IMR-90 (cell line): ENCODE data around the gene SPAG9. TPM values are rescaled to one million over a fixed set of nuclear protein-coding genes. Genes with fewer than 3 reads are reported as not detected.

Experiments used
- ATAC-seq: fragments of 200-7000 bp; cut with Tn5 transposase; 2 replicates; pipeline ENCODE4 v1.9.1; 2020; ENCODE audit warnings: low read depth, mild to moderate bottlenecking, moderate library complexity
- BruUV-seq: library from RNA; stranded (reverse); fragments of 400-500 nt; replicated peaks from 2 replicates; lab custom pipeline; 2021; lab: Mats Ljungman, UMichigan
- CTCF ChIA-PET: fragments of 300-600 bp; formaldehyde crosslinking; extraction: SDS; loops from one replicate; lab custom pipeline; 2021; ENCODE audit warnings: antibody characterized with exemption; lab: Yijun Ruan, JAX
- POLR2A ChIA-PET: fragments of 300-600 bp; sonication (Branson Sonifier 250); formaldehyde crosslinking; loops from one replicate; lab custom pipeline; 2022; ENCODE audit warnings: antibody characterized with exemption; ENCODE audit not compliant: unreplicated experiment; lab: Charles Lee
- DNase-seq: peaks from one replicate; pipeline ENCODE4 v3.0.0; 2013
- H2AFZ ChIP-seq: replicated peaks from 2 replicates; pipeline ENCODE3; 2013; ENCODE audit warnings: low read length, mild to moderate bottlenecking; ENCODE audit not compliant: poor library complexity
- H2AK5ac ChIP-seq: 2 replicates; pipeline ENCODE4 v1.6.1; 2013; ENCODE audit warnings: low read depth, low read length, inconsistent platforms
- H2AK9ac ChIP-seq: replicated peaks from 2 replicates; pipeline ENCODE3; 2013; ENCODE audit warnings: mild to moderate bottlenecking, low read depth, low read length, moderate library complexity; ENCODE audit not compliant: poor library complexity
- H2BK120ac ChIP-seq: 2 replicates; pipeline ENCODE4 v1.6.1; 2013; ENCODE audit warnings: low read depth, low read length, inconsistent platforms
- H2BK15ac ChIP-seq: 3 replicates; pipeline ENCODE4 v1.6.1; 2013; ENCODE audit warnings: low read depth, low read length, inconsistent platforms
- H2BK20ac ChIP-seq: 2 replicates; pipeline ENCODE4 v1.6.1; 2013; ENCODE audit warnings: low read depth, mild to moderate bottlenecking, inconsistent platforms, low read length, moderate library complexity
- H2BK5ac ChIP-seq: 2 replicates; pipeline ENCODE4 v1.6.1; 2013; ENCODE audit warnings: mild to moderate bottlenecking, low read depth, low read length, inconsistent platforms; ENCODE audit not compliant: poor library complexity, severe bottlenecking
- H3K14ac ChIP-seq: replicated peaks from 2 replicates; pipeline ENCODE4 v1.6.1; 2013; ENCODE audit warnings: low read depth, low read length, inconsistent platforms
- H3K18ac ChIP-seq: 2 replicates; pipeline ENCODE4 v1.6.1; 2013; ENCODE audit warnings: low read depth, low read length, control low read depth
- H3K23ac ChIP-seq: 2 replicates; pipeline ENCODE4 v1.6.1; 2013; ENCODE audit warnings: low read depth, low read length, inconsistent platforms
- H3K27ac ChIP-seq: 2 replicates; pipeline ENCODE4 v1.5.1; 2013; ENCODE audit warnings: mild to moderate bottlenecking, control low read depth, low read length; ENCODE audit not compliant: insufficient read depth
- H3K27me3 ChIP-seq: 2 replicates; pipeline ENCODE4 v1.6.1; 2013; ENCODE audit warnings: low read length; ENCODE audit not compliant: control insufficient read depth, insufficient read depth
- H3K36me3 ChIP-seq: 2 replicates; pipeline ENCODE4 v1.6.1; 2013; ENCODE audit warnings: low read length, mixed read lengths; ENCODE audit not compliant: control insufficient read depth, insufficient read depth
- H3K4ac ChIP-seq: 2 replicates; pipeline ENCODE4 v1.6.1; 2013; ENCODE audit warnings: low read depth, low read length, inconsistent platforms
- H3K4me1 ChIP-seq: 2 replicates; pipeline ENCODE4 v1.6.1; 2013; ENCODE audit warnings: low read length, mixed read lengths; ENCODE audit not compliant: control insufficient read depth, insufficient read depth
- H3K4me2 ChIP-seq: 2 replicates; pipeline ENCODE4 v1.6.1; 2013; ENCODE audit warnings: low read depth, mild to moderate bottlenecking, control low read depth, low read length, moderate library complexity
- H3K4me3 ChIP-seq: 2 replicates; pipeline ENCODE4 v1.5.1; 2013; ENCODE audit warnings: low read depth, mild to moderate bottlenecking, control low read depth, low read length, moderate library complexity; ENCODE audit not compliant: insufficient read depth
- H3K56ac ChIP-seq: 2 replicates; pipeline ENCODE4 v1.6.1; 2013; ENCODE audit warnings: low read length, inconsistent platforms; ENCODE audit not compliant: insufficient read depth; ENCODE audit errors: extremely low read depth
- H3K79me1 ChIP-seq, 2 experiments: 2 replicates each; pipeline ENCODE4 v1.6.1; 2013; ENCODE audit warnings: low read length in 2 of 2, inconsistent platforms in 1 of 2, low read depth in 1 of 2
- H3K9ac ChIP-seq: 2 replicates; pipeline ENCODE4 v1.6.1; 2013; ENCODE audit warnings: low read depth, low read length, control low read depth
- H3K9me1 ChIP-seq: 2 replicates; pipeline ENCODE4 v1.6.1; 2013; ENCODE audit warnings: low read length, inconsistent platforms; ENCODE audit not compliant: insufficient read depth
- H3K9me3 ChIP-seq: 2 replicates; pipeline ENCODE4 v1.6.1; 2013; ENCODE audit warnings: low read length; ENCODE audit not compliant: control insufficient read depth, insufficient read depth
- H4K20me1 ChIP-seq: 2 replicates; pipeline ENCODE4 v1.6.1; 2013; ENCODE audit warnings: low read length, inconsistent platforms; ENCODE audit not compliant: insufficient read depth
- H4K5ac ChIP-seq: 2 replicates; pipeline ENCODE4 v1.6.1; 2013; ENCODE audit warnings: mild to moderate bottlenecking, low read depth, low read length, control low read depth
- H4K8ac ChIP-seq, 2 experiments: 2 replicates each; pipeline ENCODE4 v1.6.1; 2013; ENCODE audit warnings: low read depth in 2 of 2, low read length in 2 of 2, control low read depth in 1 of 2, inconsistent platforms in 1 of 2
- H4K91ac ChIP-seq: 2 replicates; pipeline ENCODE4 v1.6.1; 2013; ENCODE audit warnings: low read depth, low read length, inconsistent platforms; ENCODE audit not compliant: insufficient read depth
- BHLHE40 ChIP-seq: fragments of 150-350 bp; IDR thresholded peaks from 2 replicates; pipeline ENCODE4 v1.6.1; 2016; ENCODE audit warnings: mild to moderate bottlenecking, low read depth, low read length
- CEBPB ChIP-seq: IDR thresholded peaks from 2 replicates; pipeline ENCODE4 v1.6.1; 2012; ENCODE audit warnings: low read depth, low read length, improper control_type of control experiment
- CHD1 ChIP-seq: IDR thresholded peaks from 2 replicates; pipeline ENCODE4 v1.6.1; 2012; ENCODE audit warnings: low read depth, low read length, improper control_type of control experiment
- CTCF ChIP-seq: conservative IDR thresholded peaks from 2 replicates; pipeline ENCODE4 v1.5.1; 2012; ENCODE audit warnings: mild to moderate bottlenecking, low read depth, low read length, improper control_type of control experiment
- FOS ChIP-seq: fragments of 150-350 bp; IDR thresholded peaks from 2 replicates; pipeline ENCODE4 v1.6.1; 2016; ENCODE audit warnings: low read depth, low read length
- MAFK ChIP-seq: IDR thresholded peaks from 2 replicates; pipeline ENCODE4 v1.6.1; 2012; ENCODE audit warnings: low read depth, low read length, improper control_type of control experiment
- MAZ ChIP-seq: IDR thresholded peaks from 2 replicates; pipeline ENCODE4 v1.6.1; 2012; ENCODE audit warnings: low read depth, mild to moderate bottlenecking, low read length, improper control_type of control experiment, moderate library complexity, borderline replicate concordance
- MXI1 ChIP-seq: IDR thresholded peaks from 2 replicates; pipeline ENCODE4 v1.6.1; 2012; ENCODE audit warnings: low read depth, mild to moderate bottlenecking, low read length, moderate library complexity, borderline replicate concordance
- NFE2L2 ChIP-seq: fragments of 150-350 bp; IDR thresholded peaks from 2 replicates; pipeline ENCODE4 v1.6.1; 2016; ENCODE audit warnings: low read depth, mild to moderate bottlenecking, low read length
- POLR2A ChIP-seq: IDR thresholded peaks from 2 replicates; pipeline ENCODE4 v1.6.1; 2012; ENCODE audit warnings: mild to moderate bottlenecking, low read depth, low read length
- RAD21 ChIP-seq: IDR thresholded peaks from 2 replicates; pipeline ENCODE4 v1.6.1; 2012; ENCODE audit warnings: low read length, improper control_type of control experiment
- RCOR1 ChIP-seq: IDR thresholded peaks from 2 replicates; pipeline ENCODE4 v1.6.1; 2012; ENCODE audit warnings: mild to moderate bottlenecking, low read length, improper control_type of control experiment; ENCODE audit not compliant: insufficient replicate concordance
- RFX5 ChIP-seq: IDR thresholded peaks from 2 replicates; pipeline ENCODE4 v1.8.0; 2012; ENCODE audit warnings: low read depth, mild to moderate bottlenecking, low read length, moderate library complexity
- SMC3 ChIP-seq: fragments of 150-350 bp; IDR thresholded peaks from 2 replicates; pipeline ENCODE4 v1.6.1; 2016; ENCODE audit warnings: low read depth, mild to moderate bottlenecking, antibody characterized with exemption, low read length, moderate library complexity
- USF2 ChIP-seq: fragments of 150-350 bp; IDR thresholded peaks from 2 replicates; pipeline ENCODE4 v1.6.1; 2017; ENCODE audit warnings: mild to moderate bottlenecking, antibody characterized with exemption, low read length, low read depth
- WGBS, 2 experiments: methylation state at CpG; one replicate each; pipeline versions ENCODE4 v1.1.5 to v1.1.7; 2013; ENCODE audit warnings: missing lambda C conversion rate in 2 of 2; ENCODE audit not compliant: insufficient read length in 1 of 2; ENCODE audit errors: extremely low coverage in 2 of 2; 5-methylcytosine and 5-hydroxymethylcytosine counted together
- dilution Hi-C: fragments of 300-500 bp; cut with HindIII; formaldehyde crosslinking; loops from one replicate; pipeline ENCODE4 v1.14.3; 2018; ENCODE audit warnings: low sequenced_read_pairs; ENCODE audit not compliant: unreplicated experiment
- in situ Hi-C: fragments of 300-500 bp; cut with MboI; formaldehyde crosslinking; loops from 3 replicates; pipeline ENCODE4 v1.14.3; 2019; ENCODE audit warnings: low sequenced_read_pairs, inconsistent platforms, mixed read lengths
- intact Hi-C: fragments of 100-400 bp; cut with micrococcal nuclease; formaldehyde crosslinking; loops from 2 replicates; pipeline ENCODE4 v1.10.0; 2022
- polyA plus RNA-seq, 3 experiments: library from polyadenylated mRNA; depleted of rRNA; stranded (reverse); fragments of >200 nt; gene quantifications; 2 replicates each; pipeline ENCODE4 v1.2.3, GENCODE V29; 2012; ENCODE audit warnings: low replicate concordance in 1 of 3
- total RNA-seq: library from RNA; depleted of rRNA; stranded (reverse); fragments of >200 nt; gene quantifications from 2 replicates; pipeline ENCODE4 v1.2.3, GENCODE V29; 2012
- TF ChIP-seq, protein P1 (sequence below): fragments of 150-350 bp; IDR thresholded peaks from 2 replicates; pipeline ENCODE4 v1.6.1; 2016; ENCODE audit warnings: low read depth, mild to moderate bottlenecking, low read length, moderate library complexity, borderline replicate concordance

SPAG9 gene
- total and polyA plus RNA-seq, 2 of the 4 experiments (the other 2 are of a cell fraction): 26.7 to 75.5 TPM

DNA sequence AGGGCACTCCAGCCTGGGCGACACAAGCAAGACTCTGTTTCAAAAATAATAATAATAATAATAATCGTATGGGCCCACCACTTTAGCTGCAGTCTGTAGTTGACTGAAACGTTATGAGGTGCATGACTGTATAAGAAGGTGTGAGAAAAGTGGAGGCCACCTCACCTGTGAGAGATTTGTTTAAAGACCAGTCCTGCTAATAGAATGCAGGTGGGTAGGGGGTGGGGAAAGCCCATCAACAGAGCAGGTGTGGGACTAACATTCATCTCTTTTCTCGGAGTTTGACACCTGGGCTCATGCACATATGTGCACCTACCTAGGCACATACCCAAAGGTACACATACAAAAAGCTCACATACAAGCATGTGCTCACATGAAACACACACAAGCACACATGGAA, 186.5 kb downstream of the SPAG9 start:
- no peak overlapping the region for H3K27ac ChIP-seq
- ATAC-seq (no peak), DNase-seq (no peak)
- no TSS peak for BruUV-seq
- no peak overlapping the region for H2BK20ac ChIP-seq
- no CpG with 5 or more reads among the region's 4 CpGs for WGBS, 2 experiments
- H3K4me1 ChIP-seq: peaks cover 7% of the 10 kb centered on the region
- POLR2A ChIA-PET: no interaction called here
- H4K91ac ChIP-seq: no peak overlapping the region
- H2BK5ac ChIP-seq: no peak overlapping the region
- no peak overlapping the region for H4K5ac ChIP-seq
- no peak overlapping the region for H3K9ac ChIP-seq
- H3K4me2 ChIP-seq: no peak overlapping the region
- in situ Hi-C loops: no loop called here
- H3K56ac ChIP-seq: no peak overlapping the region
- CTCF ChIA-PET: interaction anchor here (0.8 kb wide), 1 partner anchor 48 kb away, joined by 4 read pairs; no protein-coding TSS in a partner anchor
- H3K27me3 ChIP-seq: no peaks in the 10 kb centered on the region
- no peak overlapping the region for H3K23ac ChIP-seq
- no peak overlapping the region for H3K18ac ChIP-seq
- 0 out of 2 replicates have a peak overlapping the region, but pooled peaks have one; percentile 71 for H2AK5ac ChIP-seq
- H3K36me3 ChIP-seq: no peaks in the 10 kb centered on the region
- no peak overlapping the region for H4K8ac ChIP-seq
- no peaks in the 10 kb centered on the region for H4K20me1 ChIP-seq
- TF ChIP-seq CTCF (no peak), MAZ (no peak), CEBPB (no peak), USF2 (no peak), FOS (no peak), BHLHE40 (no peak), CHD1 (no peak), SMC3 (no peak), POLR2A (no peak), RAD21 (no peak), MXI1 (no peak), RFX5 (no peak), MAFK (no peak), RCOR1 (no peak), NFE2L2 (no peak)
- TF ChIP-seq, protein P1, sequence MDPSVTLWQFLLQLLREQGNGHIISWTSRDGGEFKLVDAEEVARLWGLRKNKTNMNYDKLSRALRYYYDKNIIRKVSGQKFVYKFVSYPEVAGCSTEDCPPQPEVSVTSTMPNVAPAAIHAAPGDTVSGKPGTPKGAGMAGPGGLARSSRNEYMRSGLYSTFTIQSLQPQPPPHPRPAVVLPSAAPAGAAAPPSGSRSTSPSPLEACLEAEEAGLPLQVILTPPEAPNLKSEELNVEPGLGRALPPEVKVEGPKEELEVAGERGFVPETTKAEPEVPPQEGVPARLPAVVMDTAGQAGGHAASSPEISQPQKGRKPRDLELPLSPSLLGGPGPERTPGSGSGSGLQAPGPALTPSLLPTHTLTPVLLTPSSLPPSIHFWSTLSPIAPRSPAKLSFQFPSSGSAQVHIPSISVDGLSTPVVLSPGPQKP: no peak
- no peak overlapping the region for H2BK15ac ChIP-seq
- no peaks in the 10 kb centered on the region for H3K79me1 ChIP-seq
- intact Hi-C loops: no loop called here
- H2AK9ac ChIP-seq: no peak overlapping the region
- H3K14ac ChIP-seq: no peak overlapping the region
- H3K9me1 ChIP-seq: peaks cover 12% of the 10 kb centered on the region
- H3K9me3 ChIP-seq: no peaks in the 10 kb centered on the region
- no peak overlapping the region for H3K4ac ChIP-seq
- H2AFZ ChIP-seq: no peak overlapping the region
- dilution Hi-C loops: no loop called here
- H2BK120ac ChIP-seq: no peak overlapping the region
- no peak overlapping the region for H3K4me3 ChIP-seq
